Keratinocyte (primary cell): Measurements from ENCODE around the gene SLC22A9.

Source experiments
- EZH2 ChIP-seq: IDR thresholded peaks from one replicate; pipeline ENCODE4 v1.6.1; 2012; ENCODE audit warnings: inconsistent platforms, mild to moderate bottlenecking, low read length, moderate library complexity
- TF ChIP-seq, protein P1 (sequence below), 3 experiments: IDR thresholded peaks in 1 of 3; conservative IDR thresholded peaks in 1 of 3; optimal IDR thresholded peaks in 1 of 3; 2 replicates in 2 of 3; 3 replicates in 1 of 3; pipeline versions ENCODE3 to v1.5.1; 2011; ENCODE audit warnings: low read length in 3 of 3, mild to moderate bottlenecking in 3 of 3, moderate library complexity in 2 of 3, control low read depth in 1 of 3, inconsistent platforms in 1 of 3; ENCODE audit not compliant: insufficient read depth in 2 of 3; ENCODE audit errors: extremely low read depth in 1 of 3

DNA sequence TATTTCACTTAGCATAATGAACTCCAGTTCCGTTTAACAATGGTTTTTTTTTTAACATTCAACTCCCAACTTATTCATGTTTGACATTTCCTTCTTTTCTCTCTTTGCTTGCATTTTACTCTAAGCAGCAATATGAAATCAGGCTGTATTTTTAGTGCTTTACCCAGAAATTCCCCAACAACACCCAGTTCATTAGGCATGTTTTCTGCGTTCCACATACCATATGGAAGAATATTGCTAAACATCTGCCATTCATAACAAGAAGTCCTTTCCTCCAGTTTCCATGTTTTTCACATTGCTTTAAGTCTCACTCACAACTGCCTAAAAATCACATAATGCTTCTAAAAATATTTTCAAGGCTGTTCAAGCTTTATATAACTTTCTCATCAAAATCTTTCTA, 75.5 kb downstream of the SLC22A9 start:
- TF ChIP-seq, protein P1, sequence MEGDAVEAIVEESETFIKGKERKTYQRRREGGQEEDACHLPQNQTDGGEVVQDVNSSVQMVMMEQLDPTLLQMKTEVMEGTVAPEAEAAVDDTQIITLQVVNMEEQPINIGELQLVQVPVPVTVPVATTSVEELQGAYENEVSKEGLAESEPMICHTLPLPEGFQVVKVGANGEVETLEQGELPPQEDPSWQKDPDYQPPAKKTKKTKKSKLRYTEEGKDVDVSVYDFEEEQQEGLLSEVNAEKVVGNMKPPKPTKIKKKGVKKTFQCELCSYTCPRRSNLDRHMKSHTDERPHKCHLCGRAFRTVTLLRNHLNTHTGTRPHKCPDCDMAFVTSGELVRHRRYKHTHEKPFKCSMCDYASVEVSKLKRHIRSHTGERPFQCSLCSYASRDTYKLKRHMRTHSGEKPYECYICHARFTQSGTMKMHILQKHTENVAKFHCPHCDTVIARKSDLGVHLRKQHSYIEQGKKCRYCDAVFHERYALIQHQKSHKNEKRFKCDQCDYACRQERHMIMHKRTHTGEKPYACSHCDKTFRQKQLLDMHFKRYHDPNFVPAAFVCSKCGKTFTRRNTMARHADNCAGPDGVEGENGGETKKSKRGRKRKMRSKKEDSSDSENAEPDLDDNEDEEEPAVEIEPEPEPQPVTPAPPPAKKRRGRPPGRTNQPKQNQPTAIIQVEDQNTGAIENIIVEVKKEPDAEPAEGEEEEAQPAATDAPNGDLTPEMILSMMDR (optimal IDR thresholded peaks at IDR 0.05 in 1 of 3, IDR thresholded peaks at IDR 0.05 in 1 of 3, conservative IDR thresholded peaks at IDR 0.05 in 1 of 3; ENCODE audit: extremely low read depth in 1 of 3, insufficient read depth in 2 of 3, low read length in 3 of 3), result no peak
- TF ChIP-seq EZH2, result no peak
